GM12891 (cell line): ENCODE data around the gene RRP1B.

ENCODE experiments used
- DNase-seq: peaks from one replicate; pipeline ENCODE4 v3.0.0; 2011; ENCODE audit warnings: low spot score; ENCODE audit not compliant: insufficient read length
- FAIRE-seq: peaks from 2 replicates; lab custom pipeline; 2011; peaks lifted over from hg19 to GRCh38; lab: Jason Lieb, UNC
- PAX5 ChIP-seq: IDR thresholded peaks from 2 replicates; pipeline ENCODE4 v1.6.1; 2011; ENCODE audit warnings: low read length, moderate library complexity, mild to moderate bottlenecking; ENCODE audit not compliant: insufficient read depth, severe bottlenecking
- POLR2A ChIP-seq: IDR thresholded peaks from 2 replicates; pipeline ENCODE4 v1.6.1; 2011; ENCODE audit warnings: low read depth, low read length, control low read depth
- POLR2AphosphoS5 ChIP-seq: IDR thresholded peaks from 2 replicates; pipeline ENCODE4 v1.6.1; 2011; ENCODE audit warnings: low read depth, low read length, control low read depth
- POU2F2 ChIP-seq: IDR thresholded peaks from 2 replicates; pipeline ENCODE4 v1.6.1; 2011; ENCODE audit warnings: low read depth, mild to moderate bottlenecking, control low read depth, low read length, moderate library complexity
- SPI1 ChIP-seq: IDR thresholded peaks from 2 replicates; pipeline ENCODE4 v1.6.1; 2011; ENCODE audit warnings: low read depth, low read length, control low read depth
- TAF1 ChIP-seq: IDR thresholded peaks from 2 replicates; pipeline ENCODE4 v1.6.1; 2011; ENCODE audit warnings: low read depth, low read length, control low read depth

RRP1B gene

DNA sequence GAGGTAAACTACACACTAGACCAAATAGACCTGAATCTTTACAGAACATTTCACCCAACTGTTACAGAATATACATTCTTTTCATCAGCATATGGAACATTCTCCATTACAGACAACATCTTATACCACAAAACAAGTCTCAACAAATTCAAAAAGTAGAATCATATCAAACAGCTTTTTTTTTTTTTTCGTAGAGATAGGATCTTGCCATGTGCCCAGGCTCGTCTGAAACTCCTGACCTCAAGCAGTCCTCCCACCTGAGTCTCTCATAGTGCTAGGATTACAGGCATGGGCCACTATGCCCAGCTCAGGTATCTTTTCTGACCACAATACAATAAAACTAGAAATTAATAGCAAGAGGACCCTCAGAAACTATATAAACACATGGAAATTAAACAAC is 36.6 kb upstream of the RRP1B start:
- TF ChIP-seq PAX5 (no peak), POLR2A (no peak), POU2F2 (no peak), POLR2AphosphoS5 (no peak), SPI1 (no peak), TAF1 (no peak)
- DNase-seq = no peak
- FAIRE-seq = no peak

- FAIRE-seq = no peak
- no peak for DNase-seq
- no peak for TF ChIP-seq TAF1
- TF ChIP-seq POLR2AphosphoS5 = no peak
Measured at GRCh38 chr21:43623588-43623987, 35.8 kb upstream of the RRP1B start.

- TF ChIP-seq POLR2A (no peak), POU2F2 (no peak), POLR2AphosphoS5 (no peak), PAX5 (no peak)
- FAIRE-seq (no peak), DNase-seq (no peak)
Measured at GRCh38 chr21:43624339-43624738, 35.0 kb upstream of the RRP1B start.

DNA sequence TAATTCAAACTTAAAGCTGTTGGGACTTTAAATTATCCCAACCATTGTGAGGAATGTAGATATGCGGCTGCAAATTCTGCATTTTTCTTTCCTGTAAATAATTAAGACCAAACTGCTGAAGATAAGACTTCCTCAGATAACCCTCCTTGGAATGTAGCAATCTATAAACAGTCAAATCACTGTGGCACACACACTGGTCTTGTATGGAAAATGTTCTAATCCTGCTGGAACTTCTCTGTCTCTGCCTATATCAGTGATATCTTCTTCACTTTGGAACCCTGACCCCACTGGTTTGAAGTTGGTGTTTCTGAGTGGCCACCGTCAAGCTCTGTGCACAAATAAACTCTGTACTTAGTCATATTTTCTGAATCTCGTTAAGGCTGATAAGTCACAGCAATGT is 33.0 kb upstream of the RRP1B start:
- DNase-seq = no peak
- TF ChIP-seq PAX5 (no peak), TAF1 (no peak), POLR2A (no peak), SPI1 (no peak), POLR2AphosphoS5 (no peak), POU2F2 (no peak)
- no peak for FAIRE-seq

DNA sequence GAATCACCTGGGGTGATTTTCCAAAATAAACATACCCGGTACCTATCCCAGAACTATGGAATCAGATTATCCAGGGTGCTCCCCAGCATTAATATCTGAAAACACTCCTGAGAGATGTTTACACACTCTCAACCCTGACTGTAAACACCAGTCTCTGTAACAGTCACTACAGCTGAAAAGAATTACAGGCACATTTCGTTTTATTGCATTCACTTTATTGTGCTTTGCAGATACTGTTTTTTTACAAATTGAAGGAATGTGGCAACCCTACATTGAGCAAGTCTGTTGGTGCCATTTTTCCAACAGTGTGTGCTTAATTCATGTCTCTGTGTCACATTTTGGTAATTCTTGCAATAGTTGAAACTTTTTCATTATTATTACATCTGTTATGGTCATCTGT is 31.8 kb upstream of the RRP1B start:
- no peak for TF ChIP-seq POU2F2
- TF ChIP-seq PAX5 = no peak
- no peak for TF ChIP-seq POLR2AphosphoS5
- TF ChIP-seq SPI1 = no peak
- TF ChIP-seq TAF1 = no peak
- no peak for TF ChIP-seq POLR2A
- no peak for DNase-seq
- FAIRE-seq = no peak

- FAIRE-seq (no peak), DNase-seq (no peak)
- TF ChIP-seq POLR2AphosphoS5 (no peak), POLR2A (no peak), PAX5 (no peak), TAF1 (no peak), POU2F2 (no peak), SPI1 (no peak)
Measured at GRCh38 chr21:43631411-43632107, 27.8 kb upstream of the RRP1B start.

GRCh38 chr21:43632373-43632905 is 26.9 kb upstream of the RRP1B start:
- FAIRE-seq = no peak
- TF ChIP-seq SPI1 = no peak
- no peak for TF ChIP-seq POLR2A
- no peak for TF ChIP-seq POU2F2
- TF ChIP-seq TAF1 = no peak
- TF ChIP-seq PAX5 = no peak
- TF ChIP-seq POLR2AphosphoS5 = no peak
- no peak for DNase-seq

DNA sequence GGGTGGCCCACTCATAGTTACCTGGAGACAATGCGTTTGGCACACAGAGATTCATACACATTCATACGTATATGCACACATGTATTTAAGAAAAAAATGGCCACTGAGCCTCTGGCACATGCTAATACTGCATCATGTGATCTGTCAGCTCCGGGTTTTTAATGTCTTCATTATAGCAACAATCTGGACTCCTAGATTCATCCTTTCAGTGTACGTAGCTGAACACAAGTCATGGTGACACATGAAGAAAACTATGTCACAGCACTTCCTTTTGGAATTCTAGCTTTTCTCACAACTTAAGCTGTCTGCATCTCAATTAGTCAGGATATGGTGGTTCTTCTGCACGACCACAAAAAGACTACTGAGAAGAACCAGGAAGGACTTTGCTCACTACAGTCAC is 24.7 kb upstream of the RRP1B start:
- TF ChIP-seq PAX5 = no peak
- no peak for TF ChIP-seq TAF1
- TF ChIP-seq SPI1 = no peak
- DNase-seq = no peak
- no peak for FAIRE-seq

DNA sequence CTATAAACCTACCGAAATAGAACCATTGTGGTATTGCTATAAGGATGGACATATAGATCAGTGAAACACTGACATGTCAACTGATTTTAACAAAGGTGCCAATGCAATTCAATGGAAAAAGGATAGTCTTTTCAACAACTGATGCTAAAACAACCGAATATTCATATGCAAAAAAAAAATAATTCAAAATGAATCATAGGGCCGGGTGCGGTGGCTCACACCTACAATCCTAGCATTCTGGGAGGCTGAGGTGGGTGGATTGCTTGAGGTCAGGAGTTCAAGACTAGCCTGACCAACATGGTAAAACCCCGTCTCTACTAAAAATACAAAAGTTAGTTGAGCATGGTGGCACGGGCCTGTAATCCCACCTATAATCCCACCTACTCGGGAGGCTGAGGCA is 23.9 kb upstream of the RRP1B start:
- FAIRE-seq = no peak
- TF ChIP-seq TAF1 = no peak
- TF ChIP-seq PAX5 = no peak
- no peak for TF ChIP-seq POLR2AphosphoS5
- no peak for TF ChIP-seq SPI1
- no peak for TF ChIP-seq POU2F2
- no peak for TF ChIP-seq POLR2A
- DNase-seq = no peak

- FAIRE-seq = no peak
- no peak for DNase-seq
- TF ChIP-seq SPI1 = no peak
- TF ChIP-seq POLR2A = no peak
- no peak for TF ChIP-seq POU2F2
- TF ChIP-seq POLR2AphosphoS5 = no peak
- TF ChIP-seq TAF1 = no peak
- TF ChIP-seq PAX5 = no peak
Measured at GRCh38 chr21:43637530-43638158, 21.7 kb upstream of the RRP1B start.
